Suprapubic skin (tissue), 4 donors: Measurements from ENCODE around the gene FLRT3. TPM values are rescaled to one million over a fixed set of nuclear protein-coding genes. Genes with fewer than 3 reads are reported as not detected.

Source experiments
- DNase-seq, 2 donors: peaks; one replicate each; pipeline ENCODE4 v3.0.0-alpha.2; 2019; ENCODE audit warnings: low spot score in 2 of 2
- H3K27ac ChIP-seq: fragments of 200-600 bp; sonication (generic); one replicate; pipeline ENCODE4 v1.5.1; 2019
- H3K27me3 ChIP-seq: fragments of 200-600 bp; sonication (generic); one replicate; pipeline ENCODE4 v1.5.1; 2019
- H3K36me3 ChIP-seq: fragments of 200-600 bp; sonication (generic); one replicate; pipeline ENCODE4 v1.5.1; 2019
- H3K4me1 ChIP-seq: fragments of 200-600 bp; sonication (generic); one replicate; pipeline ENCODE4 v1.5.1; 2019
- H3K4me3 ChIP-seq: fragments of 200-600 bp; sonication (generic); one replicate; pipeline ENCODE4 v1.5.1; 2019; ENCODE audit warnings: mild to moderate bottlenecking
- H3K9me3 ChIP-seq: fragments of 200-600 bp; sonication (generic); one replicate; pipeline ENCODE4 v1.5.1; 2019
- CTCF ChIP-seq, 2 donors: fragments of 200-600 bp in 1 of 2; fragments of 450-650 bp in 1 of 2; sonication (generic) in 1 of 2; IDR thresholded peaks; one replicate each; pipeline ENCODE4 v1.5.1; 2016 to 2019; ENCODE audit warnings: antibody characterized with exemption in 2 of 2, mild to moderate bottlenecking in 1 of 2, moderate library complexity in 1 of 2
- EP300 ChIP-seq: sonication (generic); formaldehyde crosslinking; IDR thresholded peaks from one replicate; pipeline ENCODE4 v1.6.1; 2017; ENCODE audit warnings: antibody characterized with exemption
- POLR2A ChIP-seq, 2 donors: fragments of 450-650 bp; IDR thresholded peaks; one replicate each; pipeline ENCODE4 v1.6.1; 2017; ENCODE audit warnings: antibody characterized with exemption in 2 of 2, mild to moderate bottlenecking in 2 of 2, moderate library complexity in 2 of 2
- POLR2AphosphoS5 ChIP-seq, 3 donors: sonication (generic); formaldehyde crosslinking; IDR thresholded peaks; one replicate each; pipeline ENCODE4 v1.6.1; 2017; ENCODE audit warnings: antibody characterized with exemption in 3 of 3
- WGBS: methylation state at CpG from one replicate; pipeline ENCODE4 v1.1.5; 2018; 5-methylcytosine and 5-hydroxymethylcytosine counted together
- total RNA-seq, 4 donors: library from RNA; depleted of rRNA; stranded (reverse); fragments of >200 nt; gene quantifications; one replicate each; pipeline ENCODE4 v1.1.0, GENCODE V29; 2016

FLRT3 gene
- total RNA-seq, 4 donors from 2014 or later = 10.1 to 36.6 (median 21.9) TPM

GRCh38 chr20:14282140-14282539 is 55.3 kb downstream of the FLRT3 start:
- no peak for DNase-seq
- WGBS = 89% methylated on average over 4 of the region's 4 CpGs
- Histone ChIP-seq H3K27me3 (no peaks in the 10 kb centered on the region), H3K36me3 (no peaks in the 10 kb centered on the region), H3K4me1 (peaks cover 4% of the 10 kb centered on the region), H3K27ac (no peak overlapping the region), H3K4me3 (no peak overlapping the region), H3K9me3 (no peaks in the 10 kb centered on the region)
- TF ChIP-seq POLR2A (IDR thresholded peaks at IDR 0.05) = no peak
- TF ChIP-seq POLR2AphosphoS5 (IDR thresholded peaks at IDR 0.05) = no peak
- TF ChIP-seq CTCF (IDR thresholded peaks at IDR 0.05) = no peak
- TF ChIP-seq EP300 = no peak
